Stimulated activated CD4-positive, alpha-beta T cell treated with anti-CD3 and anti-CD28 coated beads, Interleukin-12 subunit alpha, Interleukin-12 subunit beta, amount 100 ng/mL, for 4 hours (primary cell): ENCODE data around the gene TMEM123.
A peak's percentile ranks its signal among the peaks of the same experiment; 100 is the strongest.
"Not testable (repeated sequence)": the region's sequence is repeated elsewhere in the genome, so short reads cannot be mapped to it uniquely, and the experiment has no call there.

Source experiments
- DNase-seq: peaks from one replicate; pipeline ENCODE4 v3.0.0-alpha.2; 2020

TMEM123 gene

DNA sequence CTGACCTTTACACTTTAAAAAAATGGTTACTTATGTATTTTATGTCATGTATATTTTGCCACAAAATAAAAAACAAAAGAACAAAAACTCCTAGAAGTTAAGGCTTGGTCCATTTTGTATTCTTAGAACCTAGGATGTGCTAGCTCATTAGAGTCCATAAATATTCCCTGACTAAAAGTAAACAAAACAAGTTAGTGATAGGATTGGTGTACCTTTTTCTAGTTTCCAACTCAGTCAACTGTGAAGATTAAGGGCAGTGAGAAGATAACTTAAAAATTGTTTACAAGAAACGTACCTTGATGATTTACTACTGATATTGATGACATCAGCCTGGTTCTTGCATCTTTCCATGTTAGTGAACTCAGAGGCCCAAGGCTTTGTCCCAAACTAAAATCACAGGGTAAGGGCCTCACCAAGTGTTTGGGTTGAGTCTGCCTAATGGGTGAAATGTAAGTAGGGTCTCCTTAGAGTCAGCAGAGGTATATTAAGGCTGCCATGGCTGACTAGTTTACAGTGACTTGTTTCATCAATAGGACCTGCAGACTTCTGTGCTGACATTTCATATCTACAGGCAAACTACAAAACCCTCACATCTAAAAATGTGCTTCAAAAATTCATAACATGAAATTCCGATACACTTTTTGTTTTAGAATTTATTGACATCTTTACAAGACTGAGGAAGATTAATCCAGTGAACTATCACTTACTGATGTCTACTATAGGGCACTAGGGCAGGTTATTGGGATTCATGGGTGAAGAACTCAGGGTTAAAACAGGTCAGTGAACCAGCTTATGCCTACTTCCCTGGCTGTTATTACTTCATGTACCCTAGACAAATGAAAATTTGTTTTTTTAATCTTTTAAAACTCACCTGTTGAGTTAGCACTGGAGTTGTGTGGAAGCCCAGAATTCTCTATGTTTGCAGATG lies 4.4 kb downstream of the TMEM123 start:
- no peak for DNase-seq

DNA sequence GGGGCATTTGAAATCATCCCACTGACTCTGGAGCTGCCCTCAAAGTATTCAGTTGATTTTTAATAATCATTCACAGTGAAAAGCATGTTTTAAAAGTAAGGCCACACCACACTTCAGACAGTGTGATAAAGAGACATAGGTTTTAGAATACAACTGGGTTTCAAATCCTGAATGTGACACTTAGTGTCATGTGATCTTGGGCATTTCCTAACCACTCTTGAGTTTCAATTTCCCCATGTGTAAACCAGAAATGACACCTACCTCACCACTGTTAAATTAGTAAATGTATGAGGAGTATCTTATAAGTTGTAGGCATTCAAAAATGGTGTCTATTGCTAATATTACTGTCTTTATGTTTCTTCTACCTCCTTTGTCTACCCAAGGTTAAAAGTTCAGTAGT lies 5.4 kb downstream of the TMEM123 start:
- no peak for DNase-seq

DNA sequence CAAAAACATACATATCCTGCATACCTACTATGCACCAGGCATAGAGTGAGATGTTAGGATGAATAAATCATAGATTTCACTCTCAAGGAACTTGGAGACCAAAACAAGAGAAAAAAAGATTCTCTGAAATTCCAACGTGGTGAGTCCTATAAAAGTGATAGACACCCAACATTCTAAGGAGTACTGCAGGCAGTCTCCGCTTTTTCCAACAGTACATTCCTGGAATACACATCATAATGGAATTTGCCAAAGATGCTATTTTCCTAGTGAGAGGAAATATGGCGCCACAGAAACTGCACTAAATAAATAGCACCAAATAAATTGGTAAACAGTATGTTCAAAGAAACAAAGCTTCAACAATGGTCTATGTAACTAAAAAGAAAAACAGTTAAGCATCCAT lies 6.0 kb downstream of the TMEM123 start:
- no peak for DNase-seq

DNA sequence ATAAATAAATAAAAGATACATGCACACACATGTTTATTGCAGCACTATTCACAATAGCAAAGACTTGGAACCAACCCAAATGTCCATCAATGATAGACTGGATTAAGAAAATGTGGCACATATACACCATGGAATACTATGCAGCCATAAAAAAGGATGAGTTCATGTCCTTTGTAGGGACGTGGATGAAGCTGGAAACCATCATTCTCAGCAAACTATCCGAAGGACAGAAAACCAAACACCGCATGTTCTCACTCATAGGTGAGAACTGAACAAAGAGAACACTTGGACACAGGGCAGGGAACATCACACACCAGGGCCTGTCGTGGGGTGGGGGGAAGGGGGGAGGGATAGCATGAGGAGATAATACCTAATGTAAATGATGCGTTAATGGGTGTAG lies 7.9 kb downstream of the TMEM123 start:
- DNase-seq, result not testable (repeated sequence)

DNA sequence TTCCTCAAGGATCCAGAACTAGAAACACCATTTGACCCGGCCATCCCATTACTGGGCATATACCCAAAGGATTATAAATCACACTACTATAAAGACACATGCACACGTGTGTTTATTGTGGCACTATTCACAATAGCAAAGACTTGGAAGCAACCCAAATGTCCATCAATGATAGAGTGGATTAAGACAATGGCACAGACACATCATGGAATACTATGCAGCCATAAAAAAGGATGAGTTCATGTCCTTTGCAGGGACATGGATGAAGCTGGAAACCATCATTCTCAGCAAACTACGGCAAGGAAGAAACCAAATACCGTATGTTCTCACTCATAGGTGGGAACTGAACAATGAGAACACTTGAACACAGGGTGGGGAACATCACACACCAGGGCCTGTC lies 8.4 kb downstream of the TMEM123 start:
- DNase-seq, result not testable (repeated sequence)

DNA sequence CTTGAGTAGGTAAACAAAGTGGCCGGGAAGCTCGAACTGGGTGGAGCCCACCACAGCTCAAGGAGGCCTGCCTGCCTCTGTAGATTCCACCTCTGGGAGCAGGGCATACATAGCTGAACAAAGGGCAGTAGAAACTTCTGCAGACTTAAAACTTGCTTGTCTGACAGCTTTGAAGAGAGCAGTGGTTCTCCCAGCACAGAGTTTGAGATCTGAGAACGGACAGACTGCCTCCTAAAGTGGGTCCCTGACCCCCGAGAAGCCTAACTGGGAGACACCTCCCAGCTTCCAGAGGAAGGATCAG lies 13.6 kb downstream of the TMEM123 start:
- not testable (repeated sequence) for DNase-seq

DNA sequence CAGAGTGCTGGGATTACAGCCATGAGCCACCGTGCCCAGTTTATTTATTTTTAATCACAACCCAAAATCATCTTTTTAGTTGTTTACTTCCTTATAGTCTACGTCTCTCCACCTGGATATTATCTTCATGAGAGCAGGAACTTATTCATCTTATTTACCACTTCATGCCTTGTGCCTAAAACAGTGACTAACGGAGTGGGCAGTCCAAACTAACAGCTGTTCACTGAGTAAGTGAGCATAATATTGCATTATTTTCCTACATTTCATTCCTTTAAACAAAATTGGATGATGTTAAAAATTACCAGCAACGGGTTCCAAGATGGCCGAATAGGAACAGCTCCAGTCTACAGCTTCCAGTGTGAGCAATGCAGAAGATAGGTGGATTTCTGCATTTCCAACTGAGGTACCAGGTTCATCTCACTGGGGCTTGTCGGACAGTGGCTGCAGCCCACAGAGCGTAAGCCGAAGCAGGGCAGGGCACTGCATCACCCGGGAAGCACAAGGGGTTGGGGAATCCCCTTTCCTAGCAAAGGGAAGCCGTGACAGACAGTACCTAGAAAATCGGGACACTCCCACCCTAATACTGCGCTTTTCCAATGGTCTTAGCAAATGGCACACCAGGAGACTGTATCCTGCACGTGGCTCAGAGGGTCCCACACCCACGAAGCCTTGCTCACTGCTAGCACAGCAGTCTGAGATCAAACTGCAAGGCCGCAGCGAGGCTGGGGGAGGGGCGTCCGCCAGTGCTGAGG lies 14.1 kb downstream of the TMEM123 start:
- DNase-seq, result peak; percentile 19

DNA sequence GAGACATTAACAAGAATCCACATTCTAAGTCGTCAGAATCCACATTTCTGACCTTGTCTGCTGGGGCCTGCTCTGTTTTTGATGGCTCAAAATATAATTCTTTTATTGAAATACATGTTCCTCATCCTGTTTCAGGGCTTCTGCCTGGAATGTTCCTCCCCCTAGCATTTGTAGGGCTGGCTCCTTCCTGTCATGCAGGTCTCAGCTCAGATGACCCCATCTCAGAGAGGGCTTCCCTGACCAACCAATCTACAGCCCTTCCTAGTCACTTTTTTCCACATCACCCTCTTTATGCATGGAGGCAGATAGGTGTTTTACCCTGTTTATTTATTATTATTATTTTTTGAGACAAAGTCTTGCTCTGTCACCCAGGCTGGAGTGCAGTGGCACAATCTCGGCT lies 14.8 kb downstream of the TMEM123 start:
- no peak for DNase-seq

DNA sequence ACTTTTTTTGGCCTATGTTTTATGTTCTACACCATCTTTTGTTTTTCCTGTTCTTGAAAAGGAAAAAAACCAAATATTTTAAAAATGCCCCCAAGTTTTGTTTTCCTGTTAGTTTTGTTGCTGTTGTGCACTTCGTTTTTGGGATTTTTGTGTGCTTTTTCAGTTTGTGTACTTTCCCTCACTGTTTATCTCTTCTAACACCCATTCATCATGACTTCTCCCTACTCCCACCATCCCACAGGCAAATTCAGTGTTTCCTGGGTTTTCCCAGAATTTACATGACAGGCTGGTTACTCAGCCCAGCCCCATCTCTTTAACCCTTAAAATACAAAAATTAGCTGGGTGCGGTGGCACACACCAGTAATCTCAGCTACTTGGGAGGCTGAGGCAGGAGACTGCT lies 15.6 kb downstream of the TMEM123 start:
- DNase-seq, result no peak

DNA sequence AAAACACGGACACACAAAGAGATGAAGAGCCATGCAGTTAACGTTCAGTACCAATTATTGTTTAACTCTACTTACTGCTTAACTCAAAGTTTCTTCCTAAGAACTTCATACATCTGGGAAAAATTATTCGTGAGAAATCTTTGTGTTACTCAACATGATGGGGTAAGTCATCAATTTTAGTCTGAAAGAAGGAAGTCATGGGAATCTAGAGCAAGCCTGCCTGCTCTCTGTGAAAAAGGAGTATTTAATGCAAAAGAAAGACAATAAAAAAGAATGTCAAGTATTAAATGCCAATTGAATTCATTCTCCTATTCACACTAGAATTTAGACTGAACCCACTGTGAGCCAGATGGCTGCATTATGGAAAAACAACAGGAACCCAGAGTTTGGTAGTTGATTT lies 16.0 kb downstream of the TMEM123 start:
- DNase-seq, result no peak

DNA sequence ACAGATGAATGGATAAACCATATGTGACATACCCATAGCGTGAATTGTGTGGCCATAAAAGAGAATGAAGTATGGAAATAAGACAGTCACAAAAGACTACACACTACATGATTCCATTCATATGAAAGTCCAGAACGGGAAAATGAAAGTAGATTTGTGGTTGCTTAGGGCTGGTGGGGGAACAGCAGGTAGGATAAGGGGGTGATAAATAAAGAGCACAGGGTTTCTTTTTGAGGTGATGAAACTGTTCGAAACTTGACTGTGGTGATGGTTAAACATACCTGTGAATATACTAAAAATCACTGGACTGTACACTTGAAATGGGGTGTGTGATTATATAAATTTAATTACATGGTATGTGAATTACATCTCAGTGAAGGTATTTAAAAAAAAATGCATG lies 16.9 kb downstream of the TMEM123 start:
- DNase-seq, result no peak

DNA sequence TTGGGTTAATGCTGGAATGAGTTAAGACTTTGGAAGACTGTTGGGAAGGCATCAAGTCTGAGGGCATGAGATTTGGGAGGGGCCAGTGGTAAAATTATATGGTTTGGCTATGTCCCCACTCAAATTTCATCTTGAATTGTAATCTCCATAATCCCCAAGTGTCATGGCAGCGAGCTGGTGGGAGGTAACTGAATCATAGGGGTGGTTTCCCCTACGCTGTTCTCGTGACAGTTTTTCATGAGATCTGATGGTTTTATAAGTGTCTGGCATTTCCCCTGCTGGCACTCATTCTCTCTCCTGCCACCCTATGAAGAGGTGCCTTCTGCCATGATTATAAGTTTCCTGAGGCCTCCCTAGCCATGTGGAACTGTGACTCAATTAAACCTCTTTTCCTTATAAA lies 19.0 kb downstream of the TMEM123 start:
- not testable (repeated sequence) for DNase-seq

DNA sequence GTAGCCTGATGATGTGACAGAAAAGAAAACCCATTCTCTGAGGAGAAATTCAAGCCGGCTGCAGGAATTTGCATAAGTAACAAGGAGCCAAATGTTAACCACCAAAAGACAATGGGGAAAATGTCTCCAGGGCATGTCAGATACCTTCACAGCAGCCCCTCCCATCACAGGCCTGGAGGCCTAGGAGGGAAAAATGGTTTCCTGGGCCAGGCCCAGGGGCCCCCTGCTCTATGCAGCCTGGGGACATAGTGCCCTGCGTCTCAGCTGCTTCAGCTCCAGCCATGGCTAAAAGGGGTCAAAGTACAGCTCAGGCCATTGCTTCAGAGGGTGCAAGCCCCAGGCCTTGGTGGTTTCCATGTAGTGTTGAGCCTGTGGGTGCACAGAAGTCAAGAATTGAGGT lies 20.0 kb downstream of the TMEM123 start:
- not testable (repeated sequence) for DNase-seq

DNA sequence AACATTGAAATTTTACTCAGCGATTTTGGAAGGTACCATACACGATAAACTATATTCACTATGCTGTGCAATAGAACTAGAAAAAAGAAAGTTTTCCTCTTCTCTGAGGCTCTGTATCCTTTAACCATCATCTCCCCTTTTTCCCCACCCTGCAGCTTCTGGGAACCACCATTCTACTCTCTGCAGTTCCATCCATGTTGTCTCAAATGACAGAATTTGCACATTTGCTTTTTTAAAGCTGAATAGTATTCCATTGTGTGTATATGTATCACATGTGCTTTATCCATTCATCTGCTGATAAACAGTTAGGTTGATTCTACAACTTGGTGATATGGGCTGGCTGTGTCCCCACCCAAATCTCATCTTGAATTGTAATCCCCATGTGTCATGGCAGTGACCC lies 21.2 kb downstream of the TMEM123 start:
- no peak for DNase-seq

DNA sequence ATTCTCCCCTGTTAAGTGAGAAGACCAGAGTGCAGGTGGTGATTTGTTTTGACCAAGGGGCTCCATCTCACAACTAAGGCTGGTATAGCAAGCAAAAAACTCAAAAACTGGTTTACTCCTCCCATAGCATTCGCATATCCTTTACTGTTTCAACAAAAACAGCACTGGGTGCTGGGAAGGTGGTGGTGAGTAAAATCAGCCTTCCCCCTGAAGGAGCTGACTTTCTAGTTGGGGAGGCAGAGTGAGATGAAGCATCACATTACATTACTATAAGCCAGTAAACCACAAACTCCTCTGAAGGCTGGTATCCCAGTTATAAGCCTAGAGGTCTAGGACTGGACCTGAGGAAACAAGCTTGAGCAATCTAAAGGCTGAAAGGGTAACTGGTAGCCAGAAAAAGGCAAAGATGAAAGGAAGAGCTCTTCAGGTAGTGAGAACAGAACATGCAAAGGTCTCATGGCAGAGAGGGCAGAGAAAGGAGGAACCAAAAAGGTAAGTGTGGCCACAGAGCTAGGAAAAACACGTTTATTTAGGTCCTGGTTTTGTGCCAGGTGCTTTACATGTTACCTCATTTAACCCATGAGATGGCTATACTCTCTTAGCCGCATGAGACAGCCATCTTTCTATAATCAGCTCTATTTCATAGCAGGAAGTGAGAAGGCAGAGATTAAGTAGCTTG lies 22.3 kb downstream of the TMEM123 start:
- no peak for DNase-seq

DNA sequence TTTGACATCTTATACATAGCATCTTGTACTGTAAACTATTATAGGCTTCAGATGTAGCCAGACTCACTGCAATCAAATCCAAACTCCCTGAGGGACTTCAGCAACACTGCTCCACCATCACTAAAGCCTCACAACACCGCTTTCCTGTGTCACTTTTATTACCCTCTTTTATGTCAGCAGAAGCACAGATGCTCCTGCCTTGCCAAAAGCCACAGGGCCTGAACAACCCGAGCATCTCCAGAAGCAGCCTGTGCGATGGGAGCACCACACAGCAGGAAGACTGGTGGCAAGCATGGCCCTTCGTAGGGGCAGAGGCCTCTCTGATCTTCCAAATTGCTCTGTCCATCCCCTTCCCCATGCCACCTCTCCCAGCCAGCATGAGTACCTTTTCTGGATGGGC lies 22.9 kb downstream of the TMEM123 start:
- DNase-seq, result no peak

DNA sequence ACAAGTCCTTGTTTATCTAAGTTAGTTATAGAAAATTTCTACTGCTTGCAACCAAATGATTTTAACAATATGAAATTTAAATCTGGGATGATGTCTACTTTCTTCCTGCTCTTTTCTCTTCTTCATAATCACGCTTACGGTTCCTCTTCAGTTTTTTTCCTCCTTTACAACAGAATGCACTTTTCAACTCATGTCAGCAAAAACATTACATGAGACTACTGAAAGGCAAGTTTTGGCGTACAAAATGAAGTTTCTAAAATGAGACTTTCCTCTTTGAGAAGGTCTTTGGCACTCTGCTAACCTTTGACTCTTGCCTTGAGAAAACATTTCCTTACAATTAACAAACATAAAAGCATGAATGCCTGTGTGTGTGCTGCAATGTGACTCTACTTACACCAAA lies 23.3 kb downstream of the TMEM123 start:
- DNase-seq, result no peak

DNA sequence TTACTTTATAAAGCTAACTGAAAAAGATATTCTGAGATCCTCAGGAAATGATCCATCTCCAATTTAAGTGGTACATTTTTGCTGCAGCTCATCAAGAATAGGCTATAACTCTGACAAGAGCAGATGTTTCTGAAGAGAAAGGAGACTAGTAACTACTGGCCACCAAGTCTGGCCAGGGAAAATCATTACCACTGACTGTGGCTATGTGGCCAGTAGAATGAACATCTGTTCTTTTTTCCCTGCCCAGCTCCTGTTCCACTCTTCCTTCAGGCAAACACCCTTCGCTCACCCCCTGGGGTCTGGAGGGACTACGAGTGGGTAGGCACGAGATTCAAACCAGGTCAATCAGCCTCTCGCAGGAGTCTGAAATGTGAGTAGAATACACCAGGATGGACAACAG lies 23.9 kb downstream of the TMEM123 start:
- DNase-seq, result no peak

DNA sequence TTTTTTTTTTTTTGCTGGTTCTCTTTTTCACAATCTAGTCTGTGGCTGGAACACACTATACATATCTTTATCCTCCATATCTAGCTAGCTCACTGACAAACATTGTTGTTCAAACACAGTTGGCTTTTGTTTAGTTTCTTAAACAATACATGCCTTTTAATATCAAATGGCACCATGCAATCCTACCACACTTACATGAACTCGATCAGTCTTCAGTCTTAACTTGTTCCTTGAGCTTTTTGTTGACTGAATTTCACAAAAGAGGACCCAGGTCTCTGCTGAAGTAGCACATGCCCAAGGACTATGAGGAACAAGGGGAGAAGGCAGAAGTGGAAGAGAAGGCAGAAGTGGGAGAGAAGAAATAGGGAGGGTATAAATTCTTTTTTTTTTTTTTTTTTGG lies 25.5 kb downstream of the TMEM123 start:
- DNase-seq, result no peak

DNA sequence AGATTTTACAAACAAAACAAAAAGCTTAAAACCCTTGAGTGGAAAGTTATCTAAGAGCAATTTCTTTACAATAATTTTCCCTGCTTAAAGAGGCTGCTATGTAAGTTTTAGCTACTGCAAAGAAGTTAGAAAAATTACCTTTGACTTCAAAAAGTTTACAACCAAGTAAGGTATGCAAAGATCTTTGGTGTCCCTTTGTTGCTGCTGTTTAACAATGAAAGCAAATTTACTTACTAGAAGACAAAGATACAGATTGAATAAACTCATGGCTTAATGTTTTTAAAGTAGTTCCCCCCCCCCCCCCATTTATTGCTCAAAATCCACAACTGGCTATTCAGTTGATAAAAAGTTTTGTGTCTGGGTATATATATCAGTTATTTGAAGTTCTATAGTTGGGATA lies 26.0 kb downstream of the TMEM123 start:
- DNase-seq, result no peak

DNA sequence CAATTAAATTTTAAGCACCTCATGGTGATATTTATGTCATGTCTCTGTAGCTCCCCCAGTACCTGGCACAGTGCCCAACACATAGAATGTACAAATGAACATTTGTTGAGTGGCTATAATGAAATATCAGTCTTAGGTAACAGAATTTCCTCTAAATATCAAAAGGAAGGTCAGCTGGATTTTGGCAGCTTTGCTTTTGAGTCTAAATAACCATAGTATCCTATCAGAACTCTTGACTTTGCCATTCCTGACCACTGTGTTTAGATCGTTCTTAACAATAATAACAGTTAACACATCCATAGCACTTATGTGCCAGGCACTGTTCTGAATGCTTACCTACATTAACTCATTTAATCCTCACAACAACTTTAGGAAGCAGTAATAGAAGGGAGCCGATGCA lies 26.6 kb downstream of the TMEM123 start:
- DNase-seq, result no peak

DNA sequence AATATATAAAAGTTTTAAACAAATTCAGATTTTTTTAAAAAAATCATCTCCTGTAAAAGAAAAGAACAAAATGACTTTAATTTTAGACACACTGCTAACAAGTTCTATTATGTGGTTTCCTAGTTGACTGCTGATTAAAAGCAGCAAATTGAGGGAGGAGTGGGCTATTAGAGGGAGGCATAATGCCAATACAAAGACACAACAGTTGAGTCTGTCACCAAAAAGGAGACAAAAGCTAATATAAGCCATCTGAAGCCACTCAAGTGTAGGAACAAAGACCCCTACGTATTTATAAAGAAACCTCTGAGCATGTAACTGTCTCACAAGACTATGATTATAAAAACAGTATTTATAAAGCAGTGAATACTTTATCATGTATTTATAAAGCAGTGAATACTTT lies 28.6 kb downstream of the TMEM123 start:
- no peak for DNase-seq

DNA sequence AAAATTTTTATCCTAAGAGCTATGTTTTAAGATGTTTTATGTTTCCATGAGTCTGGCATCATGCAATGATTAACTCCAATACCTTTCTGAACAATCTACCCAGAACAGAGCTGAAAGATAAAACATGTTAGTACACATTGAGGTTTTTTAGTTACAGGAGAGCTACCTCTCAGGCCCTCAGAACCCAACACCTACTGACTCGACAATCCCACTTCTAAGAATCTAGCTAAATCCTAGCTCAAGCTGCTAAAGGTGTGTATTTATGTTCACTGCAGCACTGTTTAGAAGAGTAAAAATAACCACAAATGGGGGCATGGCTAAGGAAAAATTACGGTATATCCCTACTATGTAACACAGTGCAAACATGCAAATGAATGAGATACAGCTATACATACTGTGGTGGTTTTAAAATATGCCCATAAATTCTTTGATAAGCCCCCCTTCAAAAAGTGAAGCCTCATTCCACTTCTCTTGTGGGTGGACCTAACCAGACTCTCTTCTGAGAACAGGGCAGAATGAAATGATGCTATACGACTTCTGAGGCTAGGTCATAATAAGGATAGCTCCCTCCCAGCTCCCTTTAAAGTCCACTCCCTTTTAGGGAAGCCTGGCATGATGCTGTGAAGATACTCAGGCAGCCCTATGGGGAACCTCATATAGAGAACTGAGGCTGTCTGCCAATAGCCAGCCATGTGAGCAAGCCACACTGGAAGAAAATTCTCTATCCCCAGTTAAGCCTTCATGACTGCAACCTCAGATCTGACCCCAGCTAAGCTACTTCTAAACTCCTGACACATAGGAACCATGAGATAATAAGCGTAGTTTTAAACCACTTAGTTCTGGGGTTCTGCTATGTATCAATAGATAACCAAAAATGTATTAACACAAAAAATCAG lies 29.5 kb downstream of the TMEM123 start:
- no peak for DNase-seq
